Stimulated activated CD4-positive, alpha-beta T cell treated with anti-CD3 and anti-CD28 coated beads, Interleukin-15, amount 100 ng/mL, for 24 hours (primary cell): ENCODE data around the gene EFHC1.

ENCODE experiments used
- DNase-seq: peaks from one replicate; pipeline ENCODE4 v3.0.0-alpha.2; 2020

The EFHC1 gene

GRCh38 chr6:52564856-52565255 is 144.7 kb downstream of the EFHC1 start:
- no peak for DNase-seq

GRCh38 chr6:52566201-52566600 is 146.1 kb downstream of the EFHC1 start:
- DNase-seq: no peak

- no peak for DNase-seq
Measured at GRCh38 chr6:52566853-52567279, 146.7 kb downstream of the EFHC1 start.

GRCh38 chr6:52568320-52568719 is 148.2 kb downstream of the EFHC1 start:
- DNase-seq: no peak

GRCh38 chr6:52570291-52570700 is 150.2 kb downstream of the EFHC1 start:
- DNase-seq: no peak

GRCh38 chr6:52571099-52571755 is 151.1 kb downstream of the EFHC1 start:
- no peak for DNase-seq

GRCh38 chr6:52572536-52572935 is 152.4 kb downstream of the EFHC1 start:
- DNase-seq: no peak

- no peak for DNase-seq
Measured at GRCh38 chr6:52573295-52573694, 153.2 kb downstream of the EFHC1 start.
